NB4 (cell line): ENCODE results near the gene SLC39A13.

ENCODE experiments used
- MAX ChIP-seq: IDR thresholded peaks from 2 replicates; pipeline ENCODE4 v1.6.1; 2011; ENCODE audit warnings: low read depth, low read length
- MYC ChIP-seq: IDR thresholded peaks from 2 replicates; pipeline ENCODE4 v1.6.1; 2011; ENCODE audit warnings: low read depth, low read length
- POLR2A ChIP-seq: IDR thresholded peaks from 2 replicates; pipeline ENCODE4 v1.6.1; 2011; ENCODE audit warnings: mild to moderate bottlenecking; ENCODE audit not compliant: insufficient read length; ENCODE audit errors: extremely low read depth
- TF ChIP-seq, protein P1 (sequence below): IDR thresholded peaks from one replicate; pipeline ENCODE4 v1.5.1; 2012; ENCODE audit warnings: low read depth, low read length

DNA sequence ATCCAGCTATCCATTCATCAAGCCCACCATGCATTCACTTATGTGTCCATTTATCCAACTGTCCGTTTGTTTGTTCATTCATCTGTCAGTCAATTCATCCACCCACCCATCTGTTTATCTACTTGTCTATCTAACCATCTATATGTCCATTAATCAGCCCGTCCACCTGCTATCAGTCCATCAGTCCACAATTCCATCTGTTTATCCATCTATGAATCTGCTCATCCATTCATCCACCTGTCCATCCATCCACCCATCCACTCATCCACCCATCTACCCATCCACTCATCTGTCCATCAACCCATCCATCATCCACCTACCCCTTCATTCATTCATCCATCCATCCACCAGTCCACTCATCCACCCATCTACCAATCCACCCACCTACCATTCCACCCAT lies 29.1 kb upstream of the SLC39A13 start:
- TF ChIP-seq, protein P1, sequence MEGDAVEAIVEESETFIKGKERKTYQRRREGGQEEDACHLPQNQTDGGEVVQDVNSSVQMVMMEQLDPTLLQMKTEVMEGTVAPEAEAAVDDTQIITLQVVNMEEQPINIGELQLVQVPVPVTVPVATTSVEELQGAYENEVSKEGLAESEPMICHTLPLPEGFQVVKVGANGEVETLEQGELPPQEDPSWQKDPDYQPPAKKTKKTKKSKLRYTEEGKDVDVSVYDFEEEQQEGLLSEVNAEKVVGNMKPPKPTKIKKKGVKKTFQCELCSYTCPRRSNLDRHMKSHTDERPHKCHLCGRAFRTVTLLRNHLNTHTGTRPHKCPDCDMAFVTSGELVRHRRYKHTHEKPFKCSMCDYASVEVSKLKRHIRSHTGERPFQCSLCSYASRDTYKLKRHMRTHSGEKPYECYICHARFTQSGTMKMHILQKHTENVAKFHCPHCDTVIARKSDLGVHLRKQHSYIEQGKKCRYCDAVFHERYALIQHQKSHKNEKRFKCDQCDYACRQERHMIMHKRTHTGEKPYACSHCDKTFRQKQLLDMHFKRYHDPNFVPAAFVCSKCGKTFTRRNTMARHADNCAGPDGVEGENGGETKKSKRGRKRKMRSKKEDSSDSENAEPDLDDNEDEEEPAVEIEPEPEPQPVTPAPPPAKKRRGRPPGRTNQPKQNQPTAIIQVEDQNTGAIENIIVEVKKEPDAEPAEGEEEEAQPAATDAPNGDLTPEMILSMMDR, result no peak
- TF ChIP-seq MYC (no peak), POLR2A (no peak), MAX (no peak)
